Measurements from ENCODE around the gene SEMG1. TPM values are rescaled to one million over a fixed set of nuclear protein-coding genes. Genes with fewer than 3 reads are reported as not detected.

Gene SEMG1
- total RNA-seq, 1 donor from 2014 or later: not detected

DNA sequence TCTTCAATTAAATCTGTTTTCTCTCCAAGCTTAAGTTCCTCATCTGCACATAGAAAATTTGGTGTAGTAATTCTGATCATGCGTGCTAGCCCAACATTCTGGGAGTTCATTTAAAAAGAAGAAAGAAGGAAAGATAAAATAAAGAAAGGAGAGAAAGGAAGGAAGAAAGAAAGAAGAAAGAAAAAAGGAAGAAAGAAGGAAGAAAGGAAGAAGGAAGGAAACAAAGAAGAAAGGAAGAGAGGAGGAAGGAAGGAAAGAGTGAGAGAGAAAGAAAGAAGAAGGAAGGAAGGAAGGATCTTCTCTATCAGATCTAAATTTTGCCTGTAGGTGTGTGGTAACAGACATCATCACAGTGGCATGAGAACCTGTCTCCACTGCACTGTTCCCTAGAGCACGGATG lies 31.3 kb downstream of the SEMG1 start:
- Histone ChIP-seq H3K36me3 (no peaks in the 10 kb centered on the region), H3K27ac (no peak overlapping the region), H3K4me3 (no peak overlapping the region), H3K27me3 (no peaks in the 10 kb centered on the region), H3K9me3 (no peaks in the 10 kb centered on the region), H3K4me1 (no peaks in the 10 kb centered on the region)
- TF ChIP-seq, protein P1, sequence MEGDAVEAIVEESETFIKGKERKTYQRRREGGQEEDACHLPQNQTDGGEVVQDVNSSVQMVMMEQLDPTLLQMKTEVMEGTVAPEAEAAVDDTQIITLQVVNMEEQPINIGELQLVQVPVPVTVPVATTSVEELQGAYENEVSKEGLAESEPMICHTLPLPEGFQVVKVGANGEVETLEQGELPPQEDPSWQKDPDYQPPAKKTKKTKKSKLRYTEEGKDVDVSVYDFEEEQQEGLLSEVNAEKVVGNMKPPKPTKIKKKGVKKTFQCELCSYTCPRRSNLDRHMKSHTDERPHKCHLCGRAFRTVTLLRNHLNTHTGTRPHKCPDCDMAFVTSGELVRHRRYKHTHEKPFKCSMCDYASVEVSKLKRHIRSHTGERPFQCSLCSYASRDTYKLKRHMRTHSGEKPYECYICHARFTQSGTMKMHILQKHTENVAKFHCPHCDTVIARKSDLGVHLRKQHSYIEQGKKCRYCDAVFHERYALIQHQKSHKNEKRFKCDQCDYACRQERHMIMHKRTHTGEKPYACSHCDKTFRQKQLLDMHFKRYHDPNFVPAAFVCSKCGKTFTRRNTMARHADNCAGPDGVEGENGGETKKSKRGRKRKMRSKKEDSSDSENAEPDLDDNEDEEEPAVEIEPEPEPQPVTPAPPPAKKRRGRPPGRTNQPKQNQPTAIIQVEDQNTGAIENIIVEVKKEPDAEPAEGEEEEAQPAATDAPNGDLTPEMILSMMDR (IDR thresholded peaks at IDR 0.05): no peak
- no peak for DNase-seq
- intact Hi-C loops (cut with DNase I): no loop called here
- ATAC-seq: no peak

DNA sequence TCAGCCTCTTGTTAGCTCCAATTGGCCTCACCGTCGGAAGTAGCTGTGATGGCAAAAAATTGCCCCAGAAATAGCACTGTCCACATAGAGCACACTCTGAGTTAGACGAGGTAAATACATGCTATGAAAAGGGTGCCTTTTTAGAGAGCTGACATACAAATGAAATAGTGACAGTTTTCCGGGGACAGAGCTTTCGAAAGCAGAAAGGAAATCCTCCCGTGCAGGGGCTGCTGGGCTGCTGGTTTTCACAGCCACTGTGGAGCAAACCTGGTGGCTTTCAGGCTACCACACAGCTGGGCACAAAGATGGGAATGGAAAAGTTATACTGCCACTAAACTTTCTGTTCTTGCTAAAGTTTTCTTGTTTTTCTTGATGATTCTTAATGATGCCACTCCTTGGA lies 39.3 kb downstream of the SEMG1 start:
- H3K9me3 ChIP-seq: no peaks in the 10 kb centered on the region
- H3K4me3 ChIP-seq: no peak overlapping the region
- H3K27ac ChIP-seq: no peak overlapping the region
- H3K4me1 ChIP-seq: peaks cover 4% of the 10 kb centered on the region
- peaks cover 9% of the 10 kb centered on the region for H3K27me3 ChIP-seq
- intact Hi-C loops (cut with DNase I): no loop called here
- H3K36me3 ChIP-seq: no peaks in the 10 kb centered on the region
- ATAC-seq (no peak), DNase-seq (no peak)
- TF ChIP-seq, protein P1 (IDR thresholded peaks at IDR 0.05): no peak

DNA sequence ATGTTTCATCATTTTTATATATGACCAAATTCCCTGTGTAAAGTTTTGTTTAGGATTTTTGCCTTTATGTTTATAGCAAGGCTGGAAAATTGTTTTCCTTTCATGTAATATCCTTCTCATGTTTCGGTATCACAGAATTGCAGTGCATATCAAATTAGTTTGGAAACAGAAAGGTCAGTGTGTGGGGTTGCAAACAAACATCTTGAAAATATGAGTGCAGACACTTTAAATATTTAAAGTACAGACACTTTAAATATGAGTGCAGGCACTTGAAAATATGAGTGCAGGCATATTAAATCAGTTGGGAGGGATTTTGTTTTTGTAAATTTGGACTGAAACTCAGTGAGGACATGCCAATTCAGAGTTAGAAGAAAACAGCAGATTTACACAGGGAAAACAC lies 41.0 kb downstream of the SEMG1 start:
- intact Hi-C loops (cut with DNase I): no loop called here
- H3K27me3 ChIP-seq: peaks cover 9% of the 10 kb centered on the region
- no peak for DNase-seq
- no peaks in the 10 kb centered on the region for H3K9me3 ChIP-seq
- no peaks in the 10 kb centered on the region for H3K36me3 ChIP-seq
- no peak overlapping the region for H3K4me3 ChIP-seq
- TF ChIP-seq, protein P1 (IDR thresholded peaks at IDR 0.05): no peak
- H3K27ac ChIP-seq: no peak overlapping the region
- peaks cover 4% of the 10 kb centered on the region for H3K4me1 ChIP-seq
- peak; percentile 61 for ATAC-seq

DNA sequence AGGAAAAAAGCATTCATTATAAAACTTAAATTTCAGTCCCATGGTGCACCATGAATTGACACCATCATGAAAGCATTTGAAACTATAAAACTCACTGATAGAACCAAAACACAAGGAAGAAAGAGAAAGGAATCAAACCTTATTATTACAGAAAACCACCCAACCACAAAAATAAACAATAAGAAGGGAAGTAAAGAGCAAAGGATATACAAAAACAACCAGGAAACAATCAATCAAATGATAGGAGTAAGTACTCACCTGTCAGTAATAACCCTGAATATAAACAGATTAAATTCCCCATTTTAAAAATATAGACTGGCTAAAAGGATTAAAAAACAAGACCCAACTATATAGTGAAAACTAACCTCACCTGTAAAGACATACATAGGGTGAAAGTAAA lies 41.8 kb downstream of the SEMG1 start:
- Histone ChIP-seq H3K27me3 (peaks cover 9% of the 10 kb centered on the region), H3K4me1 (peaks cover 4% of the 10 kb centered on the region), H3K9me3 (no peaks in the 10 kb centered on the region), H3K4me3 (no peak overlapping the region), H3K36me3 (no peaks in the 10 kb centered on the region), H3K27ac (no peak overlapping the region)
- intact Hi-C loops (cut with DNase I): no loop called here
- ATAC-seq (no peak), DNase-seq (no peak)
- TF ChIP-seq, protein P1 (IDR thresholded peaks at IDR 0.05): no peak

DNA sequence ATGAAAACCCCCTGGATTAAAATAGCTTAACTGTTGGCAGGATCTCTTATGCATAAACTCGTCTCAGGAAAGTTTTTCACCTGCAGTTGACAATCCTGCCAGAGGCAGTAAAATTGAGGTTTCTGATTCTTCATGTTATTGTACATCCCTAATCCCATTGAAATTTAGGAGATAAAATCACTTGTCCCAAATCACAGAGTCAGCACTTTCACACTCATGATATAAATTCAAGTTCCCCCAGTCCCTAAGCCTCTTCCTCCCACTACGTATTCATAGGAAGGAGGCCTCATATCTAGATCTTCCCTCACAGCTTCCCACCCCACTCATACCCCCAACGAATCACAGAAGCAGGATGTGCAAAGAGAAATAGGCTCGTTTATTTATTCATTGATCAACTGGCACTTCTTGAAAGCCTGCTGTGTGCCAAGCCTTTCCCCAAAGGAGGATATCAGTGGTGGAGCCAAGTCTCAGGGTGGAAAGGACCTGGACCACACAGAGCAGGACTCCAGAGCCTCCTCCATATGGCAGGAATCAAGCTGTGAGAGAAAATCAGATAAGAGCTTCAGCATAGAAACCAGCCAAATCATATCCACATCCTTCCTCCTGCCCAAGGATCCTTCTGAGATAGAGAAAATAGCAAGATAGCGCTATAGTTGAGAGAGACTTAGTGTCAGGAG lies 45.2 kb downstream of the SEMG1 start:
- peak overlapping the region; percentile 48 for H3K4me3 ChIP-seq
- DNase-seq: no peak
- no peaks in the 10 kb centered on the region for H3K27me3 ChIP-seq
- peaks cover 6% of the 10 kb centered on the region for H3K4me1 ChIP-seq
- TF ChIP-seq, protein P1 (IDR thresholded peaks at IDR 0.05): no peak
- H3K27ac ChIP-seq: no peak overlapping the region
- intact Hi-C loops (cut with DNase I): no loop called here
- H3K9me3 ChIP-seq: no peaks in the 10 kb centered on the region
- H3K36me3 ChIP-seq: no peaks in the 10 kb centered on the region
- no peak for ATAC-seq

DNA sequence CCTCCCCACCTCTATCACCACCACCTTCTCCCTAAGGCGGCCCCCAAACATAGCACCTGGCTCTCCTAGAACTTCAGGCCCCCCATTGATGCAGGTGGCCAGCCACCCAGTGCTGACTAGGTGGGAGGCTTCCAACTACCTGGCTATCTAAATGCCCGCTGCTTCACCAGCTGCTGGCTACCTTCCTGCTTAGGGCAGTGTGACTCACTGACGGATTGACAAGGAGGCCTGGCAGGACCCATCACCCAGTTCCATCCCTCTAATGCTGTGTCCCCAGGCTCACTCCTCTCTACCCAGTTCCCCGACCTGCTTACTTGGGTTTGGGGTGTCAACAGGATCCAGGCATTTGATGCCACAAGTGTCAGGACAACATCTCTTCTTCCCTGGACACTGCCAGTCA lies 46.4 kb downstream of the SEMG1 start:
- peak overlapping the region; percentile 48 for H3K4me3 ChIP-seq
- H3K9me3 ChIP-seq: no peaks in the 10 kb centered on the region
- no peaks in the 10 kb centered on the region for H3K36me3 ChIP-seq
- no peaks in the 10 kb centered on the region for H3K27me3 ChIP-seq
- DNase-seq: no peak
- ATAC-seq: no peak
- peaks cover 6% of the 10 kb centered on the region for H3K4me1 ChIP-seq
- intact Hi-C loops (cut with DNase I): no loop called here
- H3K27ac ChIP-seq: peak overlapping the region; percentile 48
- TF ChIP-seq, protein P1 (IDR thresholded peaks at IDR 0.05): no peak
